Prostate gland (tissue), 2 donors: Measurements from ENCODE around the gene TAF1C. TPM values are rescaled to one million over a fixed set of nuclear protein-coding genes. Genes with fewer than 3 reads are reported as not detected.
A peak's percentile ranks its signal among the peaks of the same experiment; 100 is the strongest.

Source experiments
- DNase-seq: peaks from one replicate; pipeline ENCODE4 v3.0.0-alpha.2; 2019; ENCODE audit warnings: low spot score
- H3K27ac ChIP-seq, 2 donors: fragments of 200-600 bp; sonication (generic); 2 replicates each; pipeline ENCODE4 v1.5.1; 2017 to 2019
- H3K27me3 ChIP-seq: fragments of 200-600 bp; sonication (generic); replicated peaks from 2 replicates; pipeline ENCODE4 v1.5.1; 2019; ENCODE audit not compliant: insufficient read depth
- H3K36me3 ChIP-seq, 2 donors: fragments of 200-600 bp; sonication (generic); 1 replicate in 1 of 2; 2 replicates in 1 of 2; pipeline versions ENCODE4 v1.5.1 to v1.8.1; 2017 to 2019
- H3K4me1 ChIP-seq: fragments of 200-600 bp; sonication (generic); replicated peaks from 2 replicates; pipeline ENCODE4 v1.5.1; 2019
- H3K4me3 ChIP-seq, 2 donors: fragments of 200-600 bp; sonication (generic); 2 replicates each; pipeline ENCODE4 v1.5.1; 2017 to 2019
- H3K9me3 ChIP-seq: fragments of 200-600 bp; sonication (generic); 2 replicates; pipeline ENCODE4 v1.5.1; 2017
- CTCF ChIP-seq, 4 experiments: fragments of 200-600 bp in 2 of 4; fragments of 450-650 bp in 2 of 4; sonication (generic) in 2 of 4; IDR thresholded peaks; 1 replicate in 3 of 4; 2 replicates in 1 of 4; pipeline ENCODE4 v1.5.1; 2016 to 2019; ENCODE audit warnings: antibody characterized with exemption in 4 of 4, mild to moderate bottlenecking in 2 of 4, moderate library complexity in 2 of 4
- POLR2A ChIP-seq: fragments of 450-650 bp; IDR thresholded peaks from one replicate; pipeline ENCODE4 v1.6.1; 2016; ENCODE audit warnings: antibody characterized with exemption, mild to moderate bottlenecking
- POLR2AphosphoS5 ChIP-seq: sonication (generic); formaldehyde crosslinking; IDR thresholded peaks from one replicate; pipeline ENCODE4 v1.6.1; 2017; ENCODE audit warnings: antibody characterized with exemption
- WGBS: methylation state at CpG from one replicate; pipeline ENCODE4 v1.1.5; 2018; 5-methylcytosine and 5-hydroxymethylcytosine counted together
- intact Hi-C: fragments of 100-400 bp; cut with DNase I; formaldehyde crosslinking; loops from one replicate; pipeline ENCODE4 v1.14.2; 2022
- total RNA-seq, 2 donors: library from RNA; depleted of rRNA; stranded (reverse); fragments of >200 nt; gene quantifications; one replicate each; pipeline ENCODE4 v1.1.0, GENCODE V29; 2016

TAF1C gene
- total RNA-seq, 2 donors from 2014 or later: 53.4 to 87.9 TPM

DNA sequence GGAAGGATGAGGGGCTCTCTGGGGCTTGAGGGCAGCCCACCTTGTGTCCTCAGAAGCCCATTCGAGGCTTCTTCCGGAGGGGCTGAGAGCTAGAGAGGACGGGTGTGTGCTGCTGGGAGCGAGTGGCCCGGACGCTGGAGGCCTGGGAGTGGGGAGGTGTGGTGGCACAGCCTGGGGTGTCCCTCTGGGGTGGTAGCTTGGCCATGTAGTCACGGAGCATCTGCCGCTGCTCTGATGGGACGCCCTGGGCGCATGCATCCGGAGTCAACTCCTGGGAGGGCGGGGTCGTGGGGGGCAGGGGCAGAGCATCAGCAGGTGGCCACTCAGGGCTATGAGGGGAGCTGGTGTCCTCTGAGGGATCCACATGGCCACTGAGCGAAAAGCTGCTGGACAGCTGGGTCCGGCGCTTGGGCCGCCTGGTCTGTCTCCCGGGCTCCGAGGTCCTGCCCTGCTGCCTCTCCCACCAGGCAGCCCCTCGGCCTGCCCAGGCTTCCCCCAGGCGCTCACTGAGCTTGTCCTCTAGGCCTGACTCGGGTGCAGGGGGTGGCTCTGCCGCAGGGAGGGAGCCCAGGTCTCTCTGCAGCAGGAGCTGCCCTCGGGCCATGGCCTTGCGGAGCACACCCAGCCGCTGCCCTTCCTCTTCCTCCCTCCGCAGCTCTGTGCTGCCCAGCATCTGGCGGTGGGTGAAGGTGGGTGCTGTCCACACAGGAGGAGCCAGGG is 7.8 kb downstream of the TAF1C start:
- TF ChIP-seq POLR2AphosphoS5 (no peak), CTCF (IDR thresholded peaks at IDR 0.05) (no peak), POLR2A (no peak)
- no peaks in the 10 kb centered on the region for H3K27me3 ChIP-seq
- no peak for DNase-seq
- WGBS: 87% methylated on average over 20 of the region's 28 CpGs
- H3K4me1 ChIP-seq: peaks cover 6% of the 10 kb centered on the region
- no peak overlapping the region for H3K4me3 ChIP-seq
- H3K9me3 ChIP-seq: no peaks in the 10 kb centered on the region
- intact Hi-C loops: loop anchor here (5.0 to 10.0 kb wide), 2 partner anchors 92 to 214 kb away; partner anchors contain the start of gene NECAB2
- no peak overlapping the region for H3K27ac ChIP-seq
- peaks cover 9 to 25% of the 10 kb centered on the region in 2 donors for H3K36me3 ChIP-seq

DNA sequence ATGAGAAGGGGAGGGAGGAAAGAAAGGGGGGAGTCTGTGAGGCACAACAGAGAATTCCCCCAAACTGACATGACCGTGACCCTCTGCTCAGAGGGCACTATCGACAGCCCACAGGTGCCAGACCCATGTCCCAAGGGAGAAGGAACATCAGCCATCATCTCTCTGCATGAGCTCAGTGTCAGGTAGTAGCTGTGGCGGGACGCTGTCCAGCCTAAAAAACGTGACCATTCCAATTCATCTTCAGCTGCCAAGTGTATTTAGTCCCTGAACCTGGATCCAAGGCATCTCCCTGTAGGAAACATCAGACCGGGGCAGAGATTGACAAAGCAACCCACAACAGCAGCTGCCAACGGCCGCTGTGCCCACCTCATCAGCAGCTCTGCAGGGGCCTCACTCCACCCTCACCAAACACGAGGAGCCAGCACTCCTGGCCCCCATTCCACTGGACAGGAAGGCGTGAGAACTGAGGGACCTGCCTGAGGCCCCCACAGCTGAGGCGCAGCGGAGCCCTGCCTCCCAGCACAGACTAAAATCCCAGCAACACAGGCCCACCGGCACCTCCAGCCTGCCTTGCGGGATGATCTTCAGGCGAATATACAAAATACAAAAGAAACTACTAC is 8.6 kb downstream of the TAF1C start:
- Histone ChIP-seq H3K9me3 (no peaks in the 10 kb centered on the region), H3K4me3 (no peak overlapping the region), H3K27me3 (no peaks in the 10 kb centered on the region), H3K4me1 (peaks cover 6% of the 10 kb centered on the region), H3K27ac (peak overlapping the region; percentile 74), H3K36me3 (peaks cover 9 to 25% of the 10 kb centered on the region in 2 donors)
- intact Hi-C loops: loop anchor here (5.0 to 10.0 kb wide), 2 partner anchors 91 to 213 kb away; partner anchors contain the start of gene NECAB2
- DNase-seq: no peak
- TF ChIP-seq POLR2A (no peak), CTCF (IDR thresholded peaks at IDR 0.05) (no peak), POLR2AphosphoS5 (no peak)
- WGBS: 75% methylated on average over 15 of the region's 15 CpGs

- WGBS: 32% methylated on average over 9 of the region's 9 CpGs
- intact Hi-C loops: loop anchor here (5.0 to 10.0 kb wide), 2 partner anchors 90 to 213 kb away; partner anchors contain the start of gene NECAB2
- peaks cover 4 to 25% of the 10 kb centered on the region in 2 donors for H3K36me3 ChIP-seq
Measured at GRCh38 chr16:84177741-84178073, 9.2 kb downstream of the TAF1C start.

GRCh38 chr16:84176192-84177053 is 10.4 kb downstream of the TAF1C start:
- TF ChIP-seq CTCF (IDR thresholded peaks at IDR 0.05) (no peak), POLR2AphosphoS5 (no peak), POLR2A (no peak)
- 49% methylated on average over 18 of the region's 18 CpGs for WGBS
- peaks cover 1 to 25% of the 10 kb centered on the region in 2 donors for H3K36me3 ChIP-seq
- H3K27me3 ChIP-seq: no peaks in the 10 kb centered on the region
- no peak for DNase-seq
- H3K27ac ChIP-seq: peak overlapping the region; percentile 74
- H3K4me1 ChIP-seq: peaks cover 6% of the 10 kb centered on the region
- H3K4me3 ChIP-seq: no peak overlapping the region
- intact Hi-C loops: loop anchor here (5.0 to 10.0 kb wide), 2 partner anchors 89 to 212 kb away; partner anchors contain the start of gene NECAB2
- no peaks in the 10 kb centered on the region for H3K9me3 ChIP-seq

More at GRCh38 chr16:84177741-84178073, 9.2 kb downstream of the TAF1C start:
- Histone ChIP-seq H3K4me3 (no peak overlapping the region), H3K9me3 (no peaks in the 10 kb centered on the region), H3K27ac (peak overlapping the region; percentile 74), H3K4me1 (peaks cover 6% of the 10 kb centered on the region), H3K27me3 (no peaks in the 10 kb centered on the region)
- TF ChIP-seq CTCF (IDR thresholded peaks at IDR 0.05): no peak
- no peak for TF ChIP-seq POLR2A
- no peak for TF ChIP-seq POLR2AphosphoS5
- DNase-seq: no peak
